Epidermal melanocyte (primary cell): Measurements from ENCODE around the gene XPNPEP2.
"Not testable (repeated sequence)": the region's sequence is repeated elsewhere in the genome, so short reads cannot be mapped to it uniquely, and the experiment has no call there.

ENCODE experiments used
- DNase-seq: peaks from one replicate; pipeline ENCODE4 v3.0.0; 2011; ENCODE audit warnings: low spot score; ENCODE audit not compliant: insufficient read length

Gene XPNPEP2

GRCh38 chrX:129719931-129720530, 18.7 kb upstream of the XPNPEP2 start:
- no peak for DNase-seq

GRCh38 chrX:129720741-129721140, 18.0 kb upstream of the XPNPEP2 start:
- DNase-seq: no peak

GRCh38 chrX:129721414-129721813, 17.4 kb upstream of the XPNPEP2 start:
- no peak for DNase-seq

- DNase-seq: no peak
Observed at GRCh38 chrX:129721870-129722269, 16.9 kb upstream of the XPNPEP2 start.

- DNase-seq: no peak
Observed at GRCh38 chrX:129723511-129723910, 15.3 kb upstream of the XPNPEP2 start.

- DNase-seq: no peak
Observed at GRCh38 chrX:129724754-129725153, 14.0 kb upstream of the XPNPEP2 start.

GRCh38 chrX:129726307-129727111, 12.3 kb upstream of the XPNPEP2 start:
- peak; percentile 43 for DNase-seq

GRCh38 chrX:129728061-129728460, 10.7 kb upstream of the XPNPEP2 start:
- no peak for DNase-seq

GRCh38 chrX:129731228-129731627, 7.6 kb upstream of the XPNPEP2 start:
- no peak for DNase-seq

- no peak for DNase-seq
Observed at GRCh38 chrX:129732857-129733256, 5.9 kb upstream of the XPNPEP2 start.

- no peak for DNase-seq
Observed at GRCh38 chrX:129733335-129733734, 5.4 kb upstream of the XPNPEP2 start.

GRCh38 chrX:129736491-129736890, 2.3 kb upstream of the XPNPEP2 start:
- DNase-seq: no peak

- no peak for DNase-seq
Observed at GRCh38 chrX:129737916-129738315, 863 bp upstream of the XPNPEP2 start.

- no peak for DNase-seq
Observed at GRCh38 chrX:129739578-129739977, 799 bp downstream of the XPNPEP2 start.

GRCh38 chrX:129741880-129742758, 3.3 kb downstream of the XPNPEP2 start:
- DNase-seq: no peak

- not testable (repeated sequence) for DNase-seq
Observed at GRCh38 chrX:129742759-129743152, 4.0 kb downstream of the XPNPEP2 start.

GRCh38 chrX:129743821-129744220, 5.0 kb downstream of the XPNPEP2 start:
- DNase-seq: no peak

- no peak for DNase-seq
Observed at GRCh38 chrX:129744861-129745321, 6.1 kb downstream of the XPNPEP2 start.

GRCh38 chrX:129746557-129747470, 8.0 kb downstream of the XPNPEP2 start:
- DNase-seq: no peak

- no peak for DNase-seq
Observed at GRCh38 chrX:129747533-129747932, 8.8 kb downstream of the XPNPEP2 start.

- no peak for DNase-seq
Observed at GRCh38 chrX:129748305-129748704, 9.5 kb downstream of the XPNPEP2 start.
